HepG2 (cell line): ENCODE measurements around the gene PCGF6. TPM values are rescaled to one million over a fixed set of nuclear protein-coding genes. Genes with fewer than 3 reads are reported as not detected.

Experiments
- FOXA3 ChIP-seq: IDR thresholded peaks from 2 replicates; pipeline ENCODE4 v1.6.1; 2016; ENCODE audit warnings: missing genetic modification reagents, missing compliant biosample characterization
- FOXM1 ChIP-seq: sonication (generic); formaldehyde crosslinking; IDR thresholded peaks from 2 replicates; pipeline ENCODE4 v1.5.0; 2020; ENCODE audit warnings: missing genetic modification reagents
- MEF2D ChIP-seq: sonication (generic); formaldehyde crosslinking; IDR thresholded peaks from 2 replicates; pipeline ENCODE4 v1.5.1; 2020; ENCODE audit warnings: mild to moderate bottlenecking, missing genetic modification reagents
- ZNF766 ChIP-seq: sonication (generic); formaldehyde crosslinking; IDR thresholded peaks from 2 replicates; pipeline ENCODE4 v1.5.0; 2020; ENCODE audit warnings: missing genetic modification reagents, borderline replicate concordance
- polyA plus RNA-seq, 8 experiments: library from polyadenylated mRNA; depleted of rRNA in 3 of 8; stranded (reverse) in 7 of 8; unstranded in 1 of 8; fragments of >200 nt; fragmentation: Illumina TruSeq in 4 of 8; extraction: Trizol in 4 of 8; gene quantifications; 2 replicates each; pipeline versions ENCODE4 v1.2.1 to v1.2.3, GENCODE V29; 2011 to 2016; ENCODE audit warnings: low read depth in 4 of 8, missing spikeins in 1 of 8, mixed read lengths in 1 of 8; ENCODE audit not compliant: insufficient read depth in 1 of 8
- total RNA-seq, 5 experiments: library from RNA; depleted of rRNA; stranded (reverse); fragments of >200 nt; fragmentation: Illumina TruSeq; extraction: Trizol; gene quantifications; 2 replicates each; pipeline ENCODE4 v1.2.3, GENCODE V29; 2016; ENCODE audit warnings: low read depth in 1 of 5
- TF ChIP-seq, protein P1 (sequence below): sonication (generic); formaldehyde crosslinking; IDR thresholded peaks from 2 replicates; pipeline ENCODE4 v1.4.0; 2020; ENCODE audit warnings: missing genetic modification reagents, borderline replicate concordance
- TF ChIP-seq, protein P2 (sequence below): sonication (generic); formaldehyde crosslinking; IDR thresholded peaks from 2 replicates; pipeline ENCODE4 v1.8.1; 2022; ENCODE audit warnings: low read depth, mild to moderate bottlenecking, missing genetic modification reagents

Gene PCGF6
- total and polyA plus RNA-seq, 2 of the 13 experiments (the other 11 are each of a cell fraction or from before 2014, with no cell fraction given): 5.2 to 19.4 TPM

DNA sequence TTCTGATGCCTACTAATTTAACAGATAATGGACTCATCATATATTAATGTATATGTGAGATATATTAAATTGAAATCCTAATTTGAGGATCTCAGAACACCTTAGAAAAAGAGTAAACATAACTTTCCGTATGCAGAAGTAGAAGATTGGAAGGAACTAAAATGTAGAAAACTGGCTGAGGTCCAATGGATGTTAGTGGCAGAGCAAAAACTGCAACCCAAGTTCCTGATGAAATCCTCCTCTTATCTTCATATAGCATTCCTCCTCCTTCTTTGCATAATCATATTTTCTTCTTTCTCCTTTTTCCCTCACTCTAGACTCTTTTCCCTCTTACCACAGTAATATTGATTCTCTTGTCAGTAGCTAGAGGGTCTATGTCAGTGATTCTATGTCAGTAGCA is 68.0 kb downstream of the PCGF6 start (continued):
- TF ChIP-seq, protein P1, sequence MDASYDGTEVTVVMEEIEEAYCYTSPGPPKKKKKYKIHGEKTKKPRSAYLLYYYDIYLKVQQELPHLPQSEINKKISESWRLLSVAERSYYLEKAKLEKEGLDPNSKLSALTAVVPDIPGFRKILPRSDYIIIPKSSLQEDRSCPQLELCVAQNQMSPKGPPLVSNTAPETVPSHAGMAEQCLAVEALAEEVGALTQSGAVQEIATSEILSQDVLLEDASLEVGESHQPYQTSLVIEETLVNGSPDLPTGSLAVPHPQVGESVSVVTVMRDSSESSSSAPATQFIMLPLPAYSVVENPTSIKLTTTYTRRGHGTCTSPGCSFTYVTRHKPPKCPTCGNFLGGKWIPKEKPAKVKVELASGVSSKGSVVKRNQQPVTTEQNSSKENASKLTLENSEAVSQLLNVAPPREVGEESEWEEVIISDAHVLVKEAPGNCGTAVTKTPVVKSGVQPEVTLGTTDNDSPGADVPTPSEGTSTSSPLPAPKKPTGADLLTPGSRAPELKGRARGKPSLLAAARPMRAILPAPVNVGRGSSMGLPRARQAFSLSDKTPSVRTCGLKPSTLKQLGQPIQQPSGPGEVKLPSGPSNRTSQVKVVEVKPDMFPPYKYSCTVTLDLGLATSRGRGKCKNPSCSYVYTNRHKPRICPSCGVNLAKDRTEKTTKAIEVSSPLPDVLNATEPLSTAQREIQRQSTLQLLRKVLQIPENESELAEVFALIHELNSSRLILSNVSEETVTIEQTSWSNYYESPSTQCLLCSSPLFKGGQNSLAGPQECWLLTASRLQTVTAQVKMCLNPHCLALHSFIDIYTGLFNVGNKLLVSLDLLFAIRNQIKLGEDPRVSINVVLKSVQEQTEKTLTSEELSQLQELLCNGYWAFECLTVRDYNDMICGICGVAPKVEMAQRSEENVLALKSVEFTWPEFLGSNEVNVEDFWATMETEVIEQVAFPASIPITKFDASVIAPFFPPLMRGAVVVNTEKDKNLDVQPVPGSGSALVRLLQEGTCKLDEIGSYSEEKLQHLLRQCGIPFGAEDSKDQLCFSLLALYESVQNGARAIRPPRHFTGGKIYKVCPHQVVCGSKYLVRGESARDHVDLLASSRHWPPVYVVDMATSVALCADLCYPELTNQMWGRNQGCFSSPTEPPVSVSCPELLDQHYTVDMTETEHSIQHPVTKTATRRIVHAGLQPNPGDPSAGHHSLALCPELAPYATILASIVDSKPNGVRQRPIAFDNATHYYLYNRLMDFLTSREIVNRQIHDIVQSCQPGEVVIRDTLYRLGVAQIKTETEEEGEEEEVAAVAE (CRISPR knock-in tag): no peak
- TF ChIP-seq FOXM1 (CRISPR knock-in tag) (no peak), MEF2D (no peak), ZNF766 (no peak), FOXA3 (CRISPR knock-in tag) (no peak)
- TF ChIP-seq, protein P2, sequence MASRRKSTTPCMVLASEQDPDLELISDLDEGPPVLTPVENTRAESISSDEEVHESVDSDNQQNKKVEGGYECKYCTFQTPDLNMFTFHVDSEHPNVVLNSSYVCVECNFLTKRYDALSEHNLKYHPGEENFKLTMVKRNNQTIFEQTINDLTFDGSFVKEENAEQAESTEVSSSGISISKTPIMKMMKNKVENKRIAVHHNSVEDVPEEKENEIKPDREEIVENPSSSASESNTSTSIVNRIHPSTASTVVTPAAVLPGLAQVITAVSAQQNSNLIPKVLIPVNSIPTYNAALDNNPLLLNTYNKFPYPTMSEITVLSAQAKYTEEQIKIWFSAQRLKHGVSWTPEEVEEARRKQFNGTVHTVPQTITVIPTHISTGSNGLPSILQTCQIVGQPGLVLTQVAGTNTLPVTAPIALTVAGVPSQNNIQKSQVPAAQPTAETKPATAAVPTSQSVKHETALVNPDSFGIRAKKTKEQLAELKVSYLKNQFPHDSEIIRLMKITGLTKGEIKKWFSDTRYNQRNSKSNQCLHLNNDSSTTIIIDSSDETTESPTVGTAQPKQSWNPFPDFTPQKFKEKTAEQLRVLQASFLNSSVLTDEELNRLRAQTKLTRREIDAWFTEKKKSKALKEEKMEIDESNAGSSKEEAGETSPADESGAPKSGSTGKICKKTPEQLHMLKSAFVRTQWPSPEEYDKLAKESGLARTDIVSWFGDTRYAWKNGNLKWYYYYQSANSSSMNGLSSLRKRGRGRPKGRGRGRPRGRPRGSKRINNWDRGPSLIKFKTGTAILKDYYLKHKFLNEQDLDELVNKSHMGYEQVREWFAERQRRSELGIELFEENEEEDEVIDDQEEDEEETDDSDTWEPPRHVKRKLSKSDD (CRISPR knock-in tag): no peak
